Heart left ventricle (tissue), 13 donors: ENCODE measurements around the gene NSFL1C.

Experiments
- CTCF ChIP-seq, 12 donors: fragments of 200-600 bp; sonication (generic) in 4 of 12; IDR thresholded peaks; one replicate each; pipeline versions ENCODE4 v1.5.0 to v1.8.0; 2018 to 2022; ENCODE audit warnings: antibody characterized with exemption in 12 of 12, mild to moderate bottlenecking in 5 of 12
- POLR2A ChIP-seq, 2 donors: fragments of 450-650 bp; IDR thresholded peaks; one replicate each; pipeline ENCODE4 v1.6.1; 2017; ENCODE audit warnings: antibody characterized with exemption in 2 of 2, mild to moderate bottlenecking in 2 of 2, moderate library complexity in 2 of 2
- donor health status: ischemic (EF 13 %, LVEDD 7.1; RV severe dilation, severe dysfunction).
- donor health status: DM: no; HTN: yes; CAD: no.
- donor health status: DM: no; HTN: no; CAD: no.
- donor health status: ischemic (EF 25% LVEDD 6.9; RV normal size, moderate dysfunction).
- donor health status: ischemic (EF 25% LVEDD 5.7; RV mildly dilated, moderate dysfunction).
- donor health status: ischemic (EF 35%, LVEDD 5.7; RV mildly dilated, moderate dysfunction).
- donor health status: nonischemic (EF 11% LVEDD 7.7; RV severe dilation, severe dysfunction).
- donor health status: DM: yes; HTN: yes; CAD: no.
- donor health status: PGD.
- donor health status: ischemic (EF 29% LVEDD 5.4; RV normal size, mild dysfunction).
- donor health status: nonischemic (EF 23%, LVEDD 6.1; RV moderate dilation, normal function).

GRCh38 chr20:1449370-1449769 is 17.3 kb downstream of the NSFL1C start:
- no peak for TF ChIP-seq CTCF (IDR thresholded peaks at IDR 0.05)
- no peak for TF ChIP-seq POLR2A (IDR thresholded peaks at IDR 0.05)
